K562 (cell line): ENCODE data around the gene ZNF610. TPM values are rescaled to one million over a fixed set of nuclear protein-coding genes. Genes with fewer than 3 reads are reported as not detected.

ENCODE experiments used
- ATAC-seq: fragments of 200-7000 bp; cut with Tn5 transposase; 3 replicates; pipeline ENCODE4 v1.9.1; 2020; ENCODE audit warnings: moderate library complexity
- BruUV-seq: library from RNA; stranded (reverse); fragments of 400-500 nt; replicated peaks from 2 replicates; lab custom pipeline; 2021; lab: Mats Ljungman, UMichigan
- CTCF ChIA-PET: fragments of 300-600 bp; formaldehyde crosslinking; extraction: SDS; loops from one replicate; lab custom pipeline; 2021; ENCODE audit warnings: low intra/inter-chr PET ratio; lab: Yijun Ruan, JAX
- POLR2A ChIA-PET: fragments of 300-600, 350-650 bp; sonication (Branson Sonifier 250); formaldehyde crosslinking; extraction: SDS; loops from one replicate; lab custom pipeline; 2021; ENCODE audit warnings: antibody characterized with exemption, inconsistent platforms; lab: Yijun Ruan, JAX
- DNase-seq, 4 experiments: peaks; one replicate each; pipeline versions ENCODE4 v3.0.0 to v3.0.0-alpha.2; 2011 to 2018; ENCODE audit warnings: low spot score in 3 of 4, mixed read lengths in 3 of 4; ENCODE audit errors: extremely low read depth in 1 of 4
- FAIRE-seq: peaks from 2 replicates; lab custom pipeline; 2011; peaks lifted over from hg19 to GRCh38; lab: Jason Lieb, UNC
- H2AFZ ChIP-seq: 2 replicates; pipeline ENCODE4 v1.6.0; 2011; ENCODE audit warnings: low read depth, low read length, control low read depth, inconsistent platforms
- H3K27ac ChIP-seq: fragments of 200-600 bp; 3 replicates; pipeline ENCODE4 v1.8.0; 2011; ENCODE audit warnings: low read depth, mild to moderate bottlenecking, control low read depth, inconsistent platforms, low read length, moderate library complexity, mixed read lengths; ENCODE audit errors: extremely low read depth
- H3K27me3 ChIP-seq, 2 experiments: fragments of 300-600 bp in 1 of 2; 2 replicates in 1 of 2; 3 replicates in 1 of 2; pipeline versions ENCODE4 v1.6.0 to v1.8.0; 2011; ENCODE audit warnings: inconsistent platforms in 2 of 2, low read length in 2 of 2, mild to moderate bottlenecking in 1 of 2, mixed read lengths in 1 of 2, moderate library complexity in 1 of 2; ENCODE audit not compliant: control insufficient read depth in 2 of 2, insufficient read depth in 2 of 2
- H3K36me3 ChIP-seq: fragments of 300-600 bp; 3 replicates; pipeline ENCODE4 v1.8.0; 2011; ENCODE audit warnings: mild to moderate bottlenecking, low read length, inconsistent platforms; ENCODE audit not compliant: control insufficient read depth, insufficient read depth
- H3K4me1 ChIP-seq, 2 experiments: fragments of 200-600 bp in 1 of 2; replicated peaks in 1 of 2; 2 replicates in 1 of 2; 3 replicates in 1 of 2; pipeline versions ENCODE4 v1.5.1 to v1.8.0; 2011; ENCODE audit warnings: inconsistent platforms in 2 of 2, low read length in 2 of 2, mild to moderate bottlenecking in 1 of 2, mixed read lengths in 1 of 2, moderate library complexity in 1 of 2; ENCODE audit not compliant: control insufficient read depth in 2 of 2, insufficient read depth in 2 of 2
- H3K4me2 ChIP-seq: 2 replicates; pipeline ENCODE4 v1.6.1; 2011; ENCODE audit warnings: low read length, control low read depth, inconsistent platforms, mixed read lengths; ENCODE audit not compliant: insufficient read depth
- H3K4me3 ChIP-seq: fragments of 200-600 bp; sonication (generic), shearing (Covaris generic); 2 replicates; pipeline ENCODE4 v1.5.1; 2016; ENCODE audit warnings: control low read depth, inconsistent platforms
- H3K79me2 ChIP-seq: fragments of 200-600 bp; 3 replicates; pipeline ENCODE4 v1.8.0; 2011; ENCODE audit warnings: low read length, inconsistent platforms; ENCODE audit not compliant: control insufficient read depth, insufficient read depth
- H3K9ac ChIP-seq, 2 experiments: 2 replicates each; pipeline versions ENCODE4 v1.6.0 to v1.6.1; 2011; ENCODE audit warnings: low read depth in 2 of 2, low read length in 2 of 2, control low read depth in 1 of 2, inconsistent platforms in 1 of 2, mild to moderate bottlenecking in 1 of 2, mixed read lengths in 1 of 2; ENCODE audit not compliant: insufficient read depth in 1 of 2
- H3K9me1 ChIP-seq: one replicate; pipeline ENCODE4 v1.6.0; 2011; ENCODE audit warnings: inconsistent platforms, mild to moderate bottlenecking, low read length, moderate library complexity; ENCODE audit not compliant: control insufficient read depth, insufficient read depth
- H3K9me3 ChIP-seq: replicated peaks from 2 replicates; pipeline ENCODE4 v1.5.1; 2011; ENCODE audit warnings: low read depth, low read length, inconsistent platforms; ENCODE audit not compliant: control insufficient read depth, insufficient read depth
- H4K20me1 ChIP-seq: replicated peaks from 2 replicates; pipeline ENCODE4 v1.6.1; 2011; ENCODE audit warnings: low read length, inconsistent platforms, mixed read lengths; ENCODE audit not compliant: control insufficient read depth, insufficient read depth
- MGA ChIP-seq: fragments of 450-650 bp; IDR thresholded peaks from 2 replicates; pipeline ENCODE4 v1.6.1; 2016; ENCODE audit warnings: mild to moderate bottlenecking, moderate library complexity
- PRDM10 ChIP-seq: fragments of 450-650 bp; IDR thresholded peaks from 2 replicates; pipeline ENCODE4 v1.6.1; 2018; ENCODE audit not compliant: partially characterized antibody
- RFX7 ChIP-seq: fragments of 250-450 bp; sonication (Bioruptor Pico); IDR thresholded peaks from 2 replicates; pipeline ENCODE4 v1.5.1; 2021; ENCODE audit warnings: mild to moderate bottlenecking
- ZNF263 ChIP-seq: sonication (generic); formaldehyde crosslinking; IDR thresholded peaks from 2 replicates; pipeline ENCODE4 v1.8.0; 2022; ENCODE audit warnings: mild to moderate bottlenecking, missing genetic modification reagents, borderline replicate concordance
- WGBS: fragments of 100-300 bp; shearing (Covaris generic); methylation state at CpG from one replicate; pipeline ENCODE4 v1.1.6; 2016; ENCODE audit warnings: low coverage, mixed read lengths; ENCODE audit not compliant: insufficient coverage; ENCODE audit errors: missing lambda C conversion rate; 5-methylcytosine and 5-hydroxymethylcytosine counted together
- in situ Hi-C: fragments of 300-500 bp; cut with MboI; formaldehyde crosslinking; loops from 4 replicates; pipeline ENCODE4 v1.15.0; 2018; ENCODE audit warnings: inconsistent platforms, mixed read lengths
- intact Hi-C: fragments of 100-400 bp; cut with micrococcal nuclease; formaldehyde crosslinking; loops from 2 replicates; pipeline ENCODE4 v1.14.2; 2022
- polyA plus RNA-seq, 8 experiments: library from polyadenylated mRNA; depleted of rRNA in 4 of 8; stranded (reverse) in 5 of 8; unstranded in 3 of 8; fragments of >200 nt; fragmentation: Nextera tagmentation in 2 of 8; fragmentation: Illumina TruSeq in 1 of 8; extraction: Ambion mirVana in 2 of 8; extraction: Trizol in 1 of 8; gene quantifications; 2 replicates each; pipeline versions ENCODE4 v1.2.1 to v1.2.3, GENCODE V29; 2011 to 2014; ENCODE audit warnings: inconsistent platforms in 1 of 8, missing spikeins in 1 of 8
- total RNA-seq, 7 experiments: library from RNA; depleted of rRNA in 6 of 7; stranded (reverse); fragments of >200 nt in 6 of 7; fragmentation: Illumina TruSeq in 2 of 7; extraction: Trizol in 2 of 7; gene quantifications; 2 replicates each; pipeline versions ENCODE4 v1.2.1 to v1.2.3, GENCODE V29; 2011 to 2021; ENCODE audit warnings: low replicate concordance in 1 of 7
- TF ChIP-seq, protein P1 (sequence below): fragments of 450-650 bp; formaldehyde crosslinking; IDR thresholded peaks from 2 replicates; pipeline ENCODE4 v1.4.0; 2020; ENCODE audit warnings: mild to moderate bottlenecking, moderate library complexity

The ZNF610 gene
- total and polyA plus RNA-seq, 9 of the 15 experiments (the other 6 are each of a cell fraction or from before 2014, with no cell fraction given) = not detected

GRCh38 chr19:52291781-52292180 is 44.3 kb upstream of the ZNF610 start:
- no peaks in the 10 kb centered on the region for H3K9me1 ChIP-seq
- H3K4me3 ChIP-seq = no peak overlapping the region
- no peak for ATAC-seq
- BruUV-seq = no TSS peak
- in situ Hi-C loops = no loop called here
- no peak for FAIRE-seq
- peaks cover 15% of the 10 kb centered on the region for H3K9me3 ChIP-seq
- TF ChIP-seq ZNF263 (CRISPR knock-in tag) (no peak), MGA (0 out of 2 replicates have a peak, but pooled peaks have one; percentile 4), PRDM10 (peak; percentile 76), RFX7 (CRISPR knock-in tag) (no peak)
- TF ChIP-seq, protein P1, sequence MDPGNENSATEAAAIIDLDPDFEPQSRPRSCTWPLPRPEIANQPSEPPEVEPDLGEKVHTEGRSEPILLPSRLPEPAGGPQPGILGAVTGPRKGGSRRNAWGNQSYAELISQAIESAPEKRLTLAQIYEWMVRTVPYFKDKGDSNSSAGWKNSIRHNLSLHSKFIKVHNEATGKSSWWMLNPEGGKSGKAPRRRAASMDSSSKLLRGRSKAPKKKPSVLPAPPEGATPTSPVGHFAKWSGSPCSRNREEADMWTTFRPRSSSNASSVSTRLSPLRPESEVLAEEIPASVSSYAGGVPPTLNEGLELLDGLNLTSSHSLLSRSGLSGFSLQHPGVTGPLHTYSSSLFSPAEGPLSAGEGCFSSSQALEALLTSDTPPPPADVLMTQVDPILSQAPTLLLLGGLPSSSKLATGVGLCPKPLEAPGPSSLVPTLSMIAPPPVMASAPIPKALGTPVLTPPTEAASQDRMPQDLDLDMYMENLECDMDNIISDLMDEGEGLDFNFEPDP (CRISPR knock-in tag) = no peak
- 70% methylated on average over 3 of the region's 3 CpGs for WGBS
- POLR2A ChIA-PET = no interaction called here
- H4K20me1 ChIP-seq = no peaks in the 10 kb centered on the region
- no peak for DNase-seq
- no peak overlapping the region for H3K9ac ChIP-seq
- CTCF ChIA-PET = no interaction called here
- no peaks in the 10 kb centered on the region for H3K79me2 ChIP-seq
- peaks cover 27% of the 10 kb centered on the region for H3K36me3 ChIP-seq
- H3K27me3 ChIP-seq = no peaks in the 10 kb centered on the region
- H2AFZ ChIP-seq = no peak overlapping the region
- no peak overlapping the region for H3K27ac ChIP-seq
- H3K4me1 ChIP-seq = peaks cover 0 to 3% of the 10 kb centered on the region in 2 experiments; a peak in 1 of 5 replicates
- H3K4me2 ChIP-seq = no peak overlapping the region
- intact Hi-C loops = no loop called here
